Thoracic aorta (tissue), 2 donors: ENCODE measurements around the gene ENAM. TPM values are rescaled to one million over a fixed set of nuclear protein-coding genes. Genes with fewer than 3 reads are reported as not detected.
A peak's percentile ranks its signal among the peaks of the same experiment; 100 is the strongest.
"Not testable (repeated sequence)": the region's sequence is repeated elsewhere in the genome, so short reads cannot be mapped to it uniquely, and the experiment has no call there.

Experiments used
- ATAC-seq: fragments of 150-250 bp; one replicate; pipeline ENCODE4 v1.8.0; 2017; ENCODE audit warnings: low read depth; ENCODE audit not compliant: insufficient number of reproducible peaks, low FRiP score
- DNase-seq: peaks from one replicate; pipeline ENCODE4 v3.0.0-alpha.2; 2020; ENCODE audit warnings: low spot score
- H3K27ac ChIP-seq, 2 donors: fragments of 200-600 bp; sonication (generic); 1 replicate in 1 of 2; 2 replicates in 1 of 2; pipeline ENCODE4 v1.5.1; 2016; ENCODE audit warnings: mild to moderate bottlenecking in 2 of 2, moderate library complexity in 2 of 2
- H3K27me3 ChIP-seq: fragments of 200-600 bp; sonication (generic); replicated peaks from 2 replicates; pipeline ENCODE4 v1.6.0; 2016; ENCODE audit warnings: mild to moderate bottlenecking; ENCODE audit not compliant: insufficient read depth
- H3K36me3 ChIP-seq: fragments of 200-600 bp; sonication (generic); one replicate; pipeline ENCODE4 v1.5.1; 2016
- H3K4me1 ChIP-seq, 2 donors: fragments of 200-600 bp; sonication (generic); 1 replicate in 1 of 2; 2 replicates in 1 of 2; pipeline versions ENCODE4 v1.5.1 to v1.6.0; 2016; ENCODE audit warnings: low read depth in 2 of 2, mild to moderate bottlenecking in 1 of 2; ENCODE audit not compliant: control insufficient read depth in 1 of 2
- H3K4me3 ChIP-seq: fragments of 200-600 bp; sonication (generic); 2 replicates; pipeline ENCODE4 v1.5.1; 2016; ENCODE audit warnings: mild to moderate bottlenecking
- H3K9me3 ChIP-seq: fragments of 200-600 bp; sonication (generic); 2 replicates; pipeline ENCODE4 v1.5.1; 2016
- CTCF ChIP-seq: fragments of 200-600 bp; sonication (generic); IDR thresholded peaks from one replicate; pipeline ENCODE4 v1.5.1; 2019; ENCODE audit warnings: antibody characterized with exemption
- total RNA-seq, 2 donors: library from RNA; depleted of rRNA; stranded (reverse); fragments of >200 nt; gene quantifications; one replicate each; pipeline versions ENCODE4 v1.1.0 to v1.2.3, GENCODE V29; 2016

ENAM gene
- total RNA-seq, 2 donors from 2014 or later = not detected

GRCh38 chr4:70676554-70677090 is 48.1 kb downstream of the ENAM start:
- no peak for TF ChIP-seq CTCF
- H3K4me3 ChIP-seq = no peak overlapping the region
- ATAC-seq (no peak), DNase-seq (no peak)
- H3K27ac ChIP-seq = no peak overlapping the region
- H3K36me3 ChIP-seq = no peaks in the 10 kb centered on the region
- H3K27me3 ChIP-seq = no peaks in the 10 kb centered on the region
- H3K9me3 ChIP-seq = no peaks in the 10 kb centered on the region
- H3K4me1 ChIP-seq = no peaks in the 10 kb centered on the region

DNA sequence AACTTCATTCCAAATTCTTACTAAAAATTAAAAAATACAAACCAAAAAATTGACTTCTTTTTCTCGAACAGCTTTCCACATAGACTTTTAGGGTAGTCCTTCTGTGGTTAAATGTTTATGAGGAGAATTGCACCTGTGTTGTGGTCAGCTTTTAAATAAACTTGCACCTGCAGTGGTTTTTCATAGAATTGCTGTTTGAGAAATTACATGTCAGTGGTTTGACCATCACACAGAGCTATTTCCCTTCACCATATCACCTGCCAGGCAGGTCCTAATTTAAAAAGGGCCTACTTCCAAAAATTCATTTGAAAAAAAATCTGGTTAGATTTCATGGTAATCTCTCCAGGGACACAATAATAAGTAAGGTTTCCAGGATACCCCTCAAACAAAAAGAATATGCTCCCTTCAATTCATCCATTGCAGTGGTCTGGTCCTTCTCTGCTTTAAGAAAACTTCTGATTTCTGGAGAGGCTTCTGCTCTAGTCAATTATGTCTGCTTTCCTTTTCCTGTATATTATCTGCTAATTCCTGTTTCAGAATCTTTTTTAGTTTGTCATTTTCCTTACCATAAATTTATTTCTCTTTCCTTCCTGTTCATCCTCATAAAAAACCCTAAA is 49.9 kb downstream of the ENAM start:
- Histone ChIP-seq H3K27ac (no peak overlapping the region), H3K4me3 (no peak overlapping the region), H3K9me3 (no peaks in the 10 kb centered on the region), H3K27me3 (no peaks in the 10 kb centered on the region), H3K36me3 (no peaks in the 10 kb centered on the region), H3K4me1 (no peaks in the 10 kb centered on the region)
- no peak for DNase-seq
- ATAC-seq = no peak
- no peak for TF ChIP-seq CTCF

GRCh38 chr4:70680934-70681333 is 52.4 kb downstream of the ENAM start:
- TF ChIP-seq CTCF = no peak
- H3K27me3 ChIP-seq = no peaks in the 10 kb centered on the region
- H3K36me3 ChIP-seq = no peaks in the 10 kb centered on the region
- H3K9me3 ChIP-seq = no peaks in the 10 kb centered on the region
- H3K4me1 ChIP-seq = no peaks in the 10 kb centered on the region
- no peak for ATAC-seq
- no peak overlapping the region for H3K4me3 ChIP-seq
- no peak for DNase-seq
- H3K27ac ChIP-seq = no peak overlapping the region

- Histone ChIP-seq H3K4me1 (no peaks in the 10 kb centered on the region), H3K36me3 (no peaks in the 10 kb centered on the region), H3K4me3 (no peak overlapping the region), H3K9me3 (no peaks in the 10 kb centered on the region), H3K27me3 (no peaks in the 10 kb centered on the region), H3K27ac (no peak overlapping the region)
- no peak for TF ChIP-seq CTCF
- DNase-seq = no peak
- ATAC-seq = no peak
Observed at GRCh38 chr4:70681704-70682103, 53.2 kb downstream of the ENAM start.

DNA sequence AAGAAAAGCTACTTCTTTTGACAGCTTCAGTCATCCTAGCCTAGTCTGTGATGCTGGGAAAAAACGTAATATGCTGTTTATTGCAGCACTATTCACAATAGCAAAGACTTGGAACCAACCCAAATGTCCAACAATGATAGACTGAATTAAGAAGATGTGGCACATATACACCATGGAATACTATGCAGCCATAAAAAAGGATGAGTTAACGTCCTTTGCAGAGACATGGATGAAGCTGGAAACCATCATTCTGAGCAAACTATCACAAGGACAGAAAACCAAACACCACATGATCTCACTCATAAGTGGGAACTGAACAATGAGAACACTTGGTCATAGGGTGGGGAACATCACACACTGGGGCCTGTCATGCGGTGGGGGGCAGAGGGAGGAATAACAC is 53.6 kb downstream of the ENAM start:
- not testable (repeated sequence) for H3K27me3 ChIP-seq, ATAC-seq, H3K4me1 ChIP-seq, H3K36me3 ChIP-seq, DNase-seq, H3K27ac ChIP-seq, H3K9me3 ChIP-seq, H3K4me3 ChIP-seq

- H3K27me3 ChIP-seq = no peaks in the 10 kb centered on the region
- no peak for TF ChIP-seq CTCF
- no peaks in the 10 kb centered on the region for H3K9me3 ChIP-seq
- H3K4me3 ChIP-seq = peak overlapping the region; percentile 94
- no peaks in the 10 kb centered on the region for H3K36me3 ChIP-seq
- ATAC-seq (no peak), DNase-seq (no peak)
- H3K27ac ChIP-seq = peak overlapping the region; percentile 98 to 99
- peaks cover 9 to 33% of the 10 kb centered on the region in 2 donors for H3K4me1 ChIP-seq
Observed at GRCh38 chr4:70687392-70687791, 58.8 kb downstream of the ENAM start.
